Measurements from ENCODE around the gene GALNT17.

- TF ChIP-seq, protein P1, sequence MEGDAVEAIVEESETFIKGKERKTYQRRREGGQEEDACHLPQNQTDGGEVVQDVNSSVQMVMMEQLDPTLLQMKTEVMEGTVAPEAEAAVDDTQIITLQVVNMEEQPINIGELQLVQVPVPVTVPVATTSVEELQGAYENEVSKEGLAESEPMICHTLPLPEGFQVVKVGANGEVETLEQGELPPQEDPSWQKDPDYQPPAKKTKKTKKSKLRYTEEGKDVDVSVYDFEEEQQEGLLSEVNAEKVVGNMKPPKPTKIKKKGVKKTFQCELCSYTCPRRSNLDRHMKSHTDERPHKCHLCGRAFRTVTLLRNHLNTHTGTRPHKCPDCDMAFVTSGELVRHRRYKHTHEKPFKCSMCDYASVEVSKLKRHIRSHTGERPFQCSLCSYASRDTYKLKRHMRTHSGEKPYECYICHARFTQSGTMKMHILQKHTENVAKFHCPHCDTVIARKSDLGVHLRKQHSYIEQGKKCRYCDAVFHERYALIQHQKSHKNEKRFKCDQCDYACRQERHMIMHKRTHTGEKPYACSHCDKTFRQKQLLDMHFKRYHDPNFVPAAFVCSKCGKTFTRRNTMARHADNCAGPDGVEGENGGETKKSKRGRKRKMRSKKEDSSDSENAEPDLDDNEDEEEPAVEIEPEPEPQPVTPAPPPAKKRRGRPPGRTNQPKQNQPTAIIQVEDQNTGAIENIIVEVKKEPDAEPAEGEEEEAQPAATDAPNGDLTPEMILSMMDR (conservative IDR thresholded peaks at IDR 0.05), result no peak
- no peak for TF ChIP-seq EZH2 (IDR thresholded peaks at IDR 0.05; ENCODE audit: low read depth)
Observed at GRCh38 chr7:71485586-71485985, 353.6 kb downstream of the GALNT17 start.
